Adipocyte (in vitro differentiated cells): ENCODE results near the gene OR2T2.
"Not testable (repeated sequence)": the region's sequence is repeated elsewhere in the genome, so short reads cannot be mapped to it uniquely, and the experiment has no call there.

Experiments
- DNase-seq: peaks from one replicate; pipeline ENCODE4 v3.0.0-alpha.2; 2015; ENCODE audit warnings: low read depth
- H3K27me3 ChIP-seq: replicated peaks from 2 replicates; pipeline ENCODE4 v1.7.0; 2013; ENCODE audit warnings: mild to moderate bottlenecking, low read length, moderate library complexity; ENCODE audit not compliant: control insufficient read depth, insufficient read depth
- H3K36me3 ChIP-seq: 2 replicates; pipeline ENCODE4 v1.7.0; 2013; ENCODE audit warnings: low read length, mild to moderate bottlenecking, moderate library complexity; ENCODE audit not compliant: control insufficient read depth, insufficient read depth, severe bottlenecking
- H3K4me1 ChIP-seq: 2 replicates; pipeline ENCODE4 v1.7.0; 2013; ENCODE audit warnings: mild to moderate bottlenecking, low read length, moderate library complexity; ENCODE audit not compliant: control insufficient read depth, insufficient read depth
- H3K4me3 ChIP-seq: 2 replicates; pipeline ENCODE4 v1.7.0; 2013; ENCODE audit warnings: mild to moderate bottlenecking, low read length, moderate library complexity
- H3K9ac ChIP-seq: 2 replicates; pipeline ENCODE4 v1.7.0; 2013; ENCODE audit warnings: mild to moderate bottlenecking, low read length, moderate library complexity
- H3K9me3 ChIP-seq: 2 replicates; pipeline ENCODE4 v1.7.0; 2013; ENCODE audit warnings: mild to moderate bottlenecking, low read length, moderate library complexity; ENCODE audit not compliant: control insufficient read depth

The OR2T2 gene

DNA sequence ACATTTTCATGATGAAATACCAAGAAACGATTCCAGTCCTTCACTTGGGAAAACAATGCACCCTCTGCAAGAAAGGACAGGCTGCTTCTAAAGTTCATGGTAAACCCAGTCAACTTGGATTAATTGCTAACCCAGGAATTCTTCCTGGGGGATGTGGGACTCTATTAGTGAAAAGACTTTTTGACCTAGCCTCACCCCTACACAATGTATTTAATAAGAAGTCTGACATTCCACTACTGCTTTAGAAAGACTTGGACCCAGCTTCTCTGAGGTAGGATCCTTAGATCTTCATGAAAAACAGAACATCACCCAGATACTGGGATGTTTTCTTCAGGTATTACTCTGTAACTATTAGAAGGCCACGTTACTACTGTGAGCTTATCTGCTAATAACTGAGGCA is at the start of gene OR2T2:
TSS of gene OR2T2 (plus strand) at position 239 of the 400 bp plus-strand sequence. CDS start 7,161 bp downstream, outside the sequence.
- DNase-seq, H3K9ac ChIP-seq, H3K36me3 ChIP-seq, H3K9me3 ChIP-seq, H3K4me1 ChIP-seq, H3K27me3 ChIP-seq, H3K4me3 ChIP-seq: not testable (repeated sequence)

GRCh38 chr1:248402748-248403147 is 42.7 kb upstream of the OR2T2 start, which contains the start of gene OR2T1:
Gene OR2T1, plus strand, starts transcription at chr1:248403048. Its CDS starts 3,100 bp downstream, at chr1:248406148.
- Histone ChIP-seq H3K36me3 (no peaks in the 10 kb centered on the region), H3K4me1 (no peaks in the 10 kb centered on the region), H3K9me3 (peaks cover 3% of the 10 kb centered on the region), H3K27me3 (no peaks in the 10 kb centered on the region), H3K4me3 (no peak within 1 kb of the TSS), H3K9ac (no peak within 1 kb of the TSS)
- no peak for DNase-seq

DNA sequence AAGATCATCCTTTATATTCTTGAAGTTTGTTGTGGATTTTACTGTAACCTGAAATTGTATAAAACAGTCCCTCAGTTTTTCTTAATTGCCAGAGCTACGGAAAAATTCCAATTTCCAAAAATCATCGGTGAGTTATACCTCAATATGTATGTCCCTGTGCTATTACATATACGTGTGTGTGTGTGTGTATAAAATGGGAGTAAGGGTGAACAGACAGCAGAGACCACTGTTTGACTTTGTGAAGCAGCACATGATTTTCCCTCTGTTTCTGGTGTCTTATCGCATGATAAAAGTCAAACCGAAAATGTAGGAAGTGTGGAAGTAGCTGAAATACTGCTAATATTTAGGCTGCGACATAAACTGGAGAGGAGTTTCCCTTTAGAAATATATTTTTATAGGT is 41.4 kb upstream of the OR2T2 start:
- no peak for DNase-seq
- H3K9me3 ChIP-seq, result peaks cover 3% of the 10 kb centered on the region

GRCh38 chr1:248406721-248407692 is 38.4 kb upstream of the OR2T2 start:
- H3K9ac ChIP-seq, result no peak overlapping the region
- H3K36me3 ChIP-seq, result no peaks in the 10 kb centered on the region
- H3K9me3 ChIP-seq, result peaks cover 14% of the 10 kb centered on the region
- no peaks in the 10 kb centered on the region for H3K27me3 ChIP-seq
- H3K4me3 ChIP-seq, result no peak overlapping the region
- DNase-seq, result no peak
- H3K4me1 ChIP-seq, result no peaks in the 10 kb centered on the region

More for the DNA sequence above, 41.4 kb upstream of the OR2T2 start:
- Histone ChIP-seq H3K4me3 (no peak overlapping the region), H3K27me3 (no peaks in the 10 kb centered on the region), H3K9ac (no peak overlapping the region), H3K36me3 (no peaks in the 10 kb centered on the region), H3K4me1 (no peaks in the 10 kb centered on the region)

- DNase-seq, result no peak
- no peaks in the 10 kb centered on the region for H3K4me1 ChIP-seq
- H3K4me3 ChIP-seq, result no peak overlapping the region
- peaks cover 15% of the 10 kb centered on the region for H3K9me3 ChIP-seq
- no peak overlapping the region for H3K9ac ChIP-seq
- no peaks in the 10 kb centered on the region for H3K36me3 ChIP-seq
- no peaks in the 10 kb centered on the region for H3K27me3 ChIP-seq
These were observed 29.2 kb upstream of the OR2T2 start for GRCh38 chr1:248416226-248416625.

GRCh38 chr1:248417854-248418253 is 27.6 kb upstream of the OR2T2 start:
- Histone ChIP-seq H3K27me3 (no peaks in the 10 kb centered on the region), H3K9me3 (peaks cover 14% of the 10 kb centered on the region), H3K36me3 (no peaks in the 10 kb centered on the region), H3K4me3 (no peak overlapping the region), H3K9ac (no peak overlapping the region), H3K4me1 (no peaks in the 10 kb centered on the region)
- no peak for DNase-seq

DNA sequence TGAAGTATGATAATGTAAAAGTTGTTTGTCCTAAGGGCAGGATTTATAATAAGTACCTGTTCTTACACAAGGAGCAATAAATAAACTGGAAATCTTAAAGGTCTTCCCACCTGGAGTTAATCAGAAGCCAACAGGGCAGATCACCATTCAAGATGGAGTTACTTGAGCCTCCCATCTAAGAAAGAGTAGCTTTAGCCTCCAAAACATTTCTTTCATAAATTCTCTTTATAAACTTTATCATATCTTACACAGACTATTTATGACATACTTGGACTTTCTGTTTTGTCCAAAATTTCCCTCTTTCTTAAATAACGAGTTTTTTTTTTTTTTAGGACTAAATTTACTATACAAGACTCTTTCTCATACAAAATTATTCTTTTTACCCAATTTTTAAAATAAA is 24.1 kb upstream of the OR2T2 start:
- H3K36me3 ChIP-seq, result no peaks in the 10 kb centered on the region
- H3K9ac ChIP-seq, result no peak overlapping the region
- H3K9me3 ChIP-seq, result peaks cover 14% of the 10 kb centered on the region
- H3K27me3 ChIP-seq, result no peaks in the 10 kb centered on the region
- H3K4me1 ChIP-seq, result no peaks in the 10 kb centered on the region
- no peak overlapping the region for H3K4me3 ChIP-seq
- DNase-seq, result no peak

GRCh38 chr1:248427526-248428191 is 17.8 kb upstream of the OR2T2 start:
- H3K27me3 ChIP-seq, H3K36me3 ChIP-seq, DNase-seq, H3K9ac ChIP-seq, H3K4me3 ChIP-seq, H3K9me3 ChIP-seq, H3K4me1 ChIP-seq: not testable (repeated sequence)

- not testable (repeated sequence) for H3K4me3 ChIP-seq, DNase-seq, H3K4me1 ChIP-seq, H3K9me3 ChIP-seq, H3K27me3 ChIP-seq, H3K9ac ChIP-seq, H3K36me3 ChIP-seq
These were observed 17.3 kb upstream of the OR2T2 start for GRCh38 chr1:248428192-248428533.

DNA sequence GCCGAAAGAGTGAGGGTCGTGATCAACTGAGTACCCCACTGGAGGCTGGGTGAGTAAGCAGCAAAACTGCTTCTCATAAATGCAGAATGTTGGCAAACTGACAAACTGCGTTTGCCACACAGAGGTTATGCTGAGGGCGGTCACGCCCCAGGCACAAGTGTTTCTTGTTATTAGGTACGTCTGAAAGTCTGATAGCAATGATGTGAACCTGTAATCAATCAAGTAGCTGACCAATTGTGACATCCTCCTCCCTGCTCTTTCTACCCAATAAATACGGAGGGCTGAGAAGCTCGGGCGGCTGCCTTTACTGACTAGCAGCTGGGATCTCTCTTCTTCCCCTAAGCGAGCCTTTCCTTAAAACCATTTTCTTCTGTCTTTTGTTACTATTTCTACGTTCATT is 13.8 kb upstream of the OR2T2 start:
- H3K9me3 ChIP-seq, H3K4me1 ChIP-seq, H3K9ac ChIP-seq, H3K4me3 ChIP-seq, H3K36me3 ChIP-seq, DNase-seq, H3K27me3 ChIP-seq: not testable (repeated sequence)

DNA sequence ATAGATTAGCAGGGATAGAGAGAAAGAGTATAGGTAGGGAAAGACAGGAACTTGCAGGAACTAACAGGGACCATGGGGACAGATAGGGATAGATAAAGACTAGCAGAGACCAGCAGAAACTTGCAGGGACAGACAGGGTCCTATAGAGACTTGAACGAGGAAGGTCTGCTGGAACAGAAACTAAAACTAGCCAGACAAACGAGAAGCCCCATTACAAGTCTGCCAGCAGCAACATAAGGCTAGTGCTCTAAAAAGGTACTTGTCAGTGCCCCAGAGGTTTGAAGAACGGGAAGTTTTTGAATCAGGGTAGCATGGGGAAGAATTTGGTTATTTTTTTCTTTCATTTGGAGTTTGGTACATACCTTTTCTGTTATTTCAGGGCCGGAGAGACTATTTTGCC is 13.2 kb upstream of the OR2T2 start:
- not testable (repeated sequence) for H3K9me3 ChIP-seq, H3K9ac ChIP-seq, H3K36me3 ChIP-seq, H3K4me3 ChIP-seq, DNase-seq, H3K4me1 ChIP-seq, H3K27me3 ChIP-seq
